ENCODE data around the gene ROR2. TPM values are rescaled to one million over a fixed set of nuclear protein-coding genes. Genes with fewer than 3 reads are reported as not detected.

ROR2 gene
- total RNA-seq, 1 experiment from 2014 or later, result 0.84 TPM

DNA sequence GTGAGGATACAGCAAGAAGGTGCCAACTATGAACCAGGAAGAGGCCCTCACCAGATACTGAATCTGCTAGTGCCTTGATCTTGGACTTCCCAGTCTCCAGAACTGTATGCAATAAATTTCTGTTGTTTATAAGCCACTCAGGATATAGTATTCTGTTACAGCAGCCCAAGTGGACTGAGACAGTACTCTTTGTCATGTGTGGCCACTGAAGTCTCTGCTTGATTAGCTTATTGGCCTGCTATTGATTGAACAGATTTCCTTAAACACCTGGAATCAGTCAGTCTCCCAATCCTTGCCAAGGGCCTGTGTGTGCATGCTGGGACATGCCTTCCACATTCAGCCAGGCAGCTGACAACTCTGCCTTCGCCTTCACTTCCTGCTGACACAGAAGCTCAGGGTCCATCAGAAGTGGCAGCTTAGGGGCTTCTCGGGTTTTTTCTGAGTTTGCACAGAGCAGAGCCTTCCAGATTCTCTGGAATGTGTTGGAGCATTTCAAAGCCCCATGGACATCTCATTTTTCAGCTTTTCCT is 13.7 kb upstream of the ROR2 start:
- DNase-seq (ENCODE audit: unreplicated experiment), result peak; percentile 24
- H3K4me1 Mint-ChIP-seq (ENCODE audit: insufficient read depth, unreplicated experiment), result no peaks in the 10 kb centered on the region
- BruUV-seq (replicated peaks), result no TSS peak
- CTCF ChIA-PET, result interaction anchor here (0.6 to 1.7 kb wide), 5 partner anchors 8 to 892 kb away, joined by 3 to 5 read pairs (median 4); partner anchors contain the start of gene ROR2
- TF ChIP-seq, protein P1, sequence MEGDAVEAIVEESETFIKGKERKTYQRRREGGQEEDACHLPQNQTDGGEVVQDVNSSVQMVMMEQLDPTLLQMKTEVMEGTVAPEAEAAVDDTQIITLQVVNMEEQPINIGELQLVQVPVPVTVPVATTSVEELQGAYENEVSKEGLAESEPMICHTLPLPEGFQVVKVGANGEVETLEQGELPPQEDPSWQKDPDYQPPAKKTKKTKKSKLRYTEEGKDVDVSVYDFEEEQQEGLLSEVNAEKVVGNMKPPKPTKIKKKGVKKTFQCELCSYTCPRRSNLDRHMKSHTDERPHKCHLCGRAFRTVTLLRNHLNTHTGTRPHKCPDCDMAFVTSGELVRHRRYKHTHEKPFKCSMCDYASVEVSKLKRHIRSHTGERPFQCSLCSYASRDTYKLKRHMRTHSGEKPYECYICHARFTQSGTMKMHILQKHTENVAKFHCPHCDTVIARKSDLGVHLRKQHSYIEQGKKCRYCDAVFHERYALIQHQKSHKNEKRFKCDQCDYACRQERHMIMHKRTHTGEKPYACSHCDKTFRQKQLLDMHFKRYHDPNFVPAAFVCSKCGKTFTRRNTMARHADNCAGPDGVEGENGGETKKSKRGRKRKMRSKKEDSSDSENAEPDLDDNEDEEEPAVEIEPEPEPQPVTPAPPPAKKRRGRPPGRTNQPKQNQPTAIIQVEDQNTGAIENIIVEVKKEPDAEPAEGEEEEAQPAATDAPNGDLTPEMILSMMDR (IDR thresholded peaks at IDR 0.05; ENCODE audit: unreplicated experiment), result no peak
- intact Hi-C loops (cut with micrococcal nuclease), result no loop called here
- no peak overlapping the region for H3K27ac Mint-ChIP-seq (ENCODE audit: low read depth, unreplicated experiment)
- H3K9me3 Mint-ChIP-seq (ENCODE audit: unreplicated experiment), result peaks cover 15% of the 10 kb centered on the region
- no peaks in the 10 kb centered on the region for H3K36me3 Mint-ChIP-seq (ENCODE audit: insufficient read depth, unreplicated experiment)
- H3K4me3 Mint-ChIP-seq (ENCODE audit: unreplicated experiment), result no peak overlapping the region
- POLR2A ChIA-PET, result interaction anchor here (0.6 kb wide), 1 partner anchor 29 kb away, joined by 3 read pairs; no protein-coding TSS in a partner anchor
- H3K27me3 Mint-ChIP-seq (ENCODE audit: insufficient read depth, unreplicated experiment), result peaks cover 17% of the 10 kb centered on the region

DNA sequence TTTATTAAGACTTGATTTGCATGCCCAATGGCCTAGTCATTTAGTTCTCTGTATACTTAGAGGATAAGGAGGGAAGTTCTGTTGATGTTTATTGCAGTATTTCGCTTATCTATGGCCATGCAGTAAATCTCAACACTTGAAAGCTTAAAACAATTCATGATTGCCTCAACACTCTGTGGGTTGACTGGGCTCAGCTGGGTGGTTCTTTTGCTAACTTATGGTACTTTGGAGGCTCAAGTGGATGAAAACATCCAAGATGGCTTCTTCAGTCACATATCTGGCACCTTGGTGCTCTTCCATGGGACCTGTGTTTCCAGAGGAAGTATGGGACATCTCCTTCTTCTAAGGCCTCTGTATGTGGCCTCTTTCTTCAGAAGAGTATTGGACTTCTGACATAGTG is 10.3 kb upstream of the ROR2 start:
- no peaks in the 10 kb centered on the region for H3K27me3 Mint-ChIP-seq (ENCODE audit: insufficient read depth, unreplicated experiment)
- H3K4me3 Mint-ChIP-seq (ENCODE audit: unreplicated experiment), result no peak overlapping the region
- H3K9me3 Mint-ChIP-seq (ENCODE audit: unreplicated experiment), result peaks cover 13% of the 10 kb centered on the region
- DNase-seq (ENCODE audit: unreplicated experiment), result no peak
- no peaks in the 10 kb centered on the region for H3K36me3 Mint-ChIP-seq (ENCODE audit: insufficient read depth, unreplicated experiment)
- ChIA-PET POLR2A (interaction anchor here (0.9 kb wide), 1 partner anchor 52 kb away, joined by 3 read pairs; no protein-coding TSS in a partner anchor), CTCF (interaction anchor here (1.2 to 1.8 kb wide), 2 partner anchors 11 to 1045 kb away, joined by 4 read pairs; partner anchors contain the start of gene ROR2)
- H3K4me1 Mint-ChIP-seq (ENCODE audit: insufficient read depth, unreplicated experiment), result no peaks in the 10 kb centered on the region
- TF ChIP-seq, protein P1 (IDR thresholded peaks at IDR 0.05; ENCODE audit: unreplicated experiment), result no peak
- no peak overlapping the region for H3K27ac Mint-ChIP-seq (ENCODE audit: low read depth, unreplicated experiment)
- BruUV-seq (replicated peaks), result no TSS peak
- intact Hi-C loops (cut with micrococcal nuclease), result no loop called here

DNA sequence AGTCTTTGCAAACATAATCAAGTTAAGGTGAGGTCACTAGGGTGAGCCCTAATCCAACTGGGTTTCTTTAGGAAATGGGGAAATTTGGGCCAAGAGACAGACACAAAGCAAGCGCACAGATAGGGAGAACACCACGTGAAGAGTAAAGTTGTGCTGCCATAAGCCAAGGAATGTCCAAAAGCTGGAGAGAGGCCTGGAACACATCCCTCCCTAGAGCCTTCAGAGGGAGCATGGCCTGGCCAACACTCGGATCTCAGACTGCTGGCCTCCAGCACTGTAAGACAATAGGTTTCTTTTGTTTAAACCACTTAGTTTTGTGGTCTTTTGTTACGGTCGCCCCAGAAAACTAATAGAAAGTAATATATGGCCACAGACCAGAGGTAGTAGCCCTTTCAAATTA is 8.1 kb upstream of the ROR2 start:
- no peak overlapping the region for H3K4me3 Mint-ChIP-seq (ENCODE audit: unreplicated experiment)

DNA sequence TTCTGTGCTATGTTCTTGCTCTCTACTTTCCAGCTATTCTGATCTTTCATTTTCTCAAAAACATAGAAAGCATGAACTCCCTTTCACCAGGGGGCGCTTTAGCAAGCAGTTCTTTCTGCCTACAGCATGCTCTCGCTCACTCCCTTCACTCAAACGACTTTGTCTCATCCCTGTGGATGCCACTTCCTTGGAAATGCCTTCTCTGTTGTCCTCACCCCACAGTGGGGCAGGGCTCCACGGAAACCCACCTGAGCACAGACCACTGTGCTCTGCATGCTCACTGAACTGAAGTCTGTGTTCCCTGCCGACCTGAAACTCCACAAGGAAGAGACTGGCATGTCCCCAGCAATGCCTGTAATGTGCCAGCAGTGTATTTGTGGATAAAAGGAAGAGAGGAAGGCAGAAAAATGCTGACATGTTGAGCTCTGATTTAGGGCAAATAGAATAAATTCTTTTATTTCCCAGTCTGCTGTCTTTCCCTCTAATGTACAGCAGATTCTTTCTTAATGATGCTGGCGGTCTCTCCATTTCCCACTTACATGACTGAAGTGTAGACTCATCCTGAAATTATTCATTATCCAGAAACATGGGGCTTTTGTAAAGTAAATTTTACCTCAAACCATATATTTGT is 4.9 kb upstream of the ROR2 start:
- Mint-ChIP-seq H3K4me3 (ENCODE audit: unreplicated experiment) (no peak overlapping the region), H3K36me3 (ENCODE audit: insufficient read depth, unreplicated experiment) (no peaks in the 10 kb centered on the region), H3K27ac (ENCODE audit: low read depth, unreplicated experiment) (no peak overlapping the region), H3K9me3 (ENCODE audit: unreplicated experiment) (peaks cover 8% of the 10 kb centered on the region), H3K4me1 (ENCODE audit: insufficient read depth, unreplicated experiment) (peaks cover 8% of the 10 kb centered on the region), H3K27me3 (ENCODE audit: insufficient read depth, unreplicated experiment) (peaks cover 12% of the 10 kb centered on the region)
- TF ChIP-seq, protein P1 (IDR thresholded peaks at IDR 0.05; ENCODE audit: unreplicated experiment), result peak; percentile 50
- DNase-seq (ENCODE audit: unreplicated experiment), result peak; percentile 66
- POLR2A ChIA-PET, result interaction anchor here (0.6 to 1.0 kb wide), 4 partner anchors 9 to 183 kb away, joined by 3 to 4 read pairs (median 4); partner anchors contain the start of gene SPTLC1
- BruUV-seq (replicated peaks), result no TSS peak
- CTCF ChIA-PET, result interaction anchor here (0.6 to 2.3 kb wide), 17 partner anchors 8 to 1191 kb away, joined by 3 to 11 read pairs (median 3); no protein-coding TSS in a partner anchor
- intact Hi-C loops (cut with micrococcal nuclease), result loop anchor here (10.0 kb wide), 1 partner anchor 160 kb away; the partner anchor contains the start of gene SPTLC1

More for the DNA sequence above, 8.1 kb upstream of the ROR2 start:
- H3K27me3 Mint-ChIP-seq (ENCODE audit: insufficient read depth, unreplicated experiment), result peaks cover 12% of the 10 kb centered on the region
- intact Hi-C loops (cut with micrococcal nuclease), result loop anchor here (10.0 kb wide), 1 partner anchor 157 kb away; the partner anchor contains the start of gene SPTLC1
- POLR2A ChIA-PET, result no interaction called here
- TF ChIP-seq, protein P1 (IDR thresholded peaks at IDR 0.05; ENCODE audit: unreplicated experiment), result no peak
- no TSS peak for BruUV-seq (replicated peaks)
- H3K4me1 Mint-ChIP-seq (ENCODE audit: insufficient read depth, unreplicated experiment), result peaks cover 8% of the 10 kb centered on the region
- H3K27ac Mint-ChIP-seq (ENCODE audit: low read depth, unreplicated experiment), result no peak overlapping the region
- DNase-seq (ENCODE audit: unreplicated experiment), result no peak
- CTCF ChIA-PET, result no interaction called here
- H3K36me3 Mint-ChIP-seq (ENCODE audit: insufficient read depth, unreplicated experiment), result no peaks in the 10 kb centered on the region
- peaks cover 7% of the 10 kb centered on the region for H3K9me3 Mint-ChIP-seq (ENCODE audit: unreplicated experiment)
